NCI-H1436 (cell line): ENCODE measurements around the gene ST6GALNAC5.

Source experiments
- DNase-seq: peaks from one replicate; lab custom pipeline; 2025; lab: John Stamatoyannopoulos, UW

The ST6GALNAC5 gene

GRCh38 chr1:77014073-77014788 lies 147.0 kb downstream of the ST6GALNAC5 start:
- no peak for DNase-seq

GRCh38 chr1:77015748-77016341 lies 148.6 kb downstream of the ST6GALNAC5 start:
- DNase-seq: no peak

DNA sequence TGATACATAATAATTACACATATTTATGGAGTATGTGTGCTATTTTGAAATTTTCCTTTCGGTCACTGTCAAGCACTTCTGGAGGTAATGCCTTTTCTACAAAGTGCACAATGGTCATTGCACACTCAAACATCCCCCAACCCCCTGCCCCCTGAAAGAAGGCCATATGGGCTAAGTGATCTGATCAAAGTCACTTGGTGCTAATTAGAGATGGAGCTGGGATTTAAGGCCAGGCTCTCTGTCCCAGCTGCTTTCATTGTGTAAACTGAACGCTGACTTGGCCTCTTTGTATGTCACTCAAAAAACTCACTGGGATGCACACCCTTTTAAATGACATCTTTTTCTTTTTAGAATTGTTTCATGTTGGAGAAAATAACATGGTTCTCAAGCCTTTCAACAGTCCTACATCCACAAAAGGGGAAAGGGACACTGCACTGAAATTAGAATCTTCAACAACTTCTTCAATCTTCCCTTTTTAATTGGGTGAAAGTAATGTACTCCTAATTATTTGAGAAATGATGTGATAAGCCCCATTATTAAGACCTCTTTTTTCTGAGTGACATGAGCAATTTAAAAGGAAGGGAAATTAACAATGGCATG lies 149.2 kb downstream of the ST6GALNAC5 start:
- DNase-seq: no peak

- DNase-seq: no peak
Observed at GRCh38 chr1:77018311-77018710, 151.0 kb downstream of the ST6GALNAC5 start.

- DNase-seq: no peak
Observed at GRCh38 chr1:77018761-77019160, 151.5 kb downstream of the ST6GALNAC5 start.

DNA sequence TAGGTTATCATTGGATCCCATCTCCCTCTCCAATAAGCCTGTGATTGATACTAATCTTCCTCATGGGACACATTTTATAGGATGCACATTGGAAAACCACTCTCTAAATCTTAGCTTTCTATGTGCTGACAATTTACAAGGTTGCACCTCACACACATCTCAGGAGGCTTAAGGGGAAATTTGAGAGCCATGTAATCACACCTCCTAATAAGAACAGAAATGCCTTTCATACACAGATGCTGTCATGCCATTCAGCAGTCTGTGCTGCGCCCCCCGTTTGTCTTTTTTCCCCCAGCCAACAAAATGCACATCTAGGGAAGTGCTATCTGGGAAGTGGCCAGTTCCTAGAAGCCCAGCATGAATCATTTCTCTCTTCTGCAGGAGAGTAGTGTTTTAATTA lies 154.5 kb downstream of the ST6GALNAC5 start:
- DNase-seq: no peak

GRCh38 chr1:77024500-77024899 lies 157.2 kb downstream of the ST6GALNAC5 start:
- no peak for DNase-seq

DNA sequence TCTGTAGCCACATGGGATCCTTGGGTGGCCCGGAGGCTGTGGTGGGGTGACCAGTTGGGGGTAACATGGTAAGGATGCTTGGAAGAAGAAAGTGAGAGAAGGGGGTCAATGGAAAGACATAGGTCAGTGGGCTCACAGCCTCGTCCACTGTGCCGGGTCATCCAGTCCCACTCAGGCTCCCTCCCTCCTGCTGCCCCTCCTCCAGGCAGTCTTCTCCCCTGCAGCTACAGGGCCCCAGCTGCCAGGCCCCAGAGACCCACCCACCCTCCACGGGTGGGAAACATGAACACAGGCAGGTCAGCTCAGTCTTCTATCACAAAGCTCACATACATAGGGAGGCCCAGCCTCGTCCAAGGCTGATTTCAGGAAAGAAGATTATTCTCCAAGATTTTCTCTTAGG lies 158.3 kb downstream of the ST6GALNAC5 start:
- DNase-seq: no peak

DNA sequence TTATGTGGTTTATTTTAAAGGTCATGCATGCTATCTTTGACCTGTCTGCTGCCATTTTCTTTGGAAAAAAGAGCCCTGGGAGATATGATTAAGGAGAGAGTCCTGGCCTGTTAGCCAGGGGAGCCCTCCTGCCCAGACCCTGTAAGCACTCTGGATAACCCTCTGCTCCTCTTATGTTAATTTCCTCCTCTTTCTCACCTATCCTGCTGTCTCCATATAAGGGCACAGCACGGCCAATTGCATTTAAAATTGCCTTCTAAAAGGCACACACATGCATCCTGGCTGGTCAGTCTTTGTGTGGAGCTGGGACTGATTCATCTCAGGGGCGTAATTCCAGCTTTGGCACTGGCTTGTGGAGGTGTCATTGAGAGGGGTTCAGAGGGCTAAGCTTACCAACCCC lies 158.9 kb downstream of the ST6GALNAC5 start:
- DNase-seq: no peak

DNA sequence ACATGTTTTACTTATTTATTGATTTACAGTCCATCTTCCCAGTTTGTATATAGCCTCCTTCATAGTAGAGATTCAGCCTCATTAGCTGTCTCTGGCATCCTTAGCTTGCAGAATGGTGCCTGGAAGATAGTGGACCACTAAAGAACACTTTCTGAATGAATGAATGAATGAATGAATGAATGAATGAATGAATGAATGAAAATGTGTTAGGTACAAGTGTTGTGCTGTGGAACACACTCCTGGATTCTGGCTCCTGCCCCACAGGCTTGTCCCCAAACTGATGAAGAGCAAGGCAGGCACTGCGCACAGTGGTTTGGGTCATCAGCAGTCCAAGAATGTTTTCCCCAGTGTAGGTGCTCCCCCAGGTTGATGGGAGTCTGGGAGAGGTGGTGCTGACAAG lies 159.4 kb downstream of the ST6GALNAC5 start:
- no peak for DNase-seq

- DNase-seq: no peak
Observed at GRCh38 chr1:77027847-77028246, 160.6 kb downstream of the ST6GALNAC5 start.

- no peak for DNase-seq
Observed at GRCh38 chr1:77030401-77031105, 163.3 kb downstream of the ST6GALNAC5 start.

- DNase-seq: peak; percentile 85
Observed at GRCh38 chr1:77031106-77031662, 163.9 kb downstream of the ST6GALNAC5 start.

- DNase-seq: no peak
Observed at GRCh38 chr1:77036560-77036959, 169.3 kb downstream of the ST6GALNAC5 start.

DNA sequence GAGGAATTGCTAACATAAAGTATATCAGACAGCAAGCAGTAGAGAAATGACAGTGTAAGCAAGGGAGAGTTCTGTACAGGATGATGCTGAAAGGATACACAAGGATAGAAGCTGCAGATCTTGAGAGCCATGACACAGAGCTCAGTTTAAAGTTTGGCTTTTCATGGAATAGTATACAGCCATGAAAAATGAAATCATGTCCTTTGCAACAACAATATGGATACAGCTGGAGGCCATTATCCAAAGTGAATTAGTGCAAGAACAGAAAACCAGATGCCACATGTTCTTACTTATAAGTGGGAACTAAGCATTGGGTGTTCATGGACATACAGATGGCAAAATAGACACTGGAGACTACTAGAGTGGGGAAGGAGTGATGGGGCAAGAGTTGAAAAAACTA lies 169.8 kb downstream of the ST6GALNAC5 start:
- no peak for DNase-seq

- no peak for DNase-seq
Observed at GRCh38 chr1:77038000-77038399, 170.7 kb downstream of the ST6GALNAC5 start.

- DNase-seq: no peak
Observed at GRCh38 chr1:77039111-77039510, 171.8 kb downstream of the ST6GALNAC5 start.

- DNase-seq: no peak
Observed at GRCh38 chr1:77039739-77040138, 172.5 kb downstream of the ST6GALNAC5 start.

GRCh38 chr1:77040826-77041225 lies 173.5 kb downstream of the ST6GALNAC5 start:
- DNase-seq: no peak

DNA sequence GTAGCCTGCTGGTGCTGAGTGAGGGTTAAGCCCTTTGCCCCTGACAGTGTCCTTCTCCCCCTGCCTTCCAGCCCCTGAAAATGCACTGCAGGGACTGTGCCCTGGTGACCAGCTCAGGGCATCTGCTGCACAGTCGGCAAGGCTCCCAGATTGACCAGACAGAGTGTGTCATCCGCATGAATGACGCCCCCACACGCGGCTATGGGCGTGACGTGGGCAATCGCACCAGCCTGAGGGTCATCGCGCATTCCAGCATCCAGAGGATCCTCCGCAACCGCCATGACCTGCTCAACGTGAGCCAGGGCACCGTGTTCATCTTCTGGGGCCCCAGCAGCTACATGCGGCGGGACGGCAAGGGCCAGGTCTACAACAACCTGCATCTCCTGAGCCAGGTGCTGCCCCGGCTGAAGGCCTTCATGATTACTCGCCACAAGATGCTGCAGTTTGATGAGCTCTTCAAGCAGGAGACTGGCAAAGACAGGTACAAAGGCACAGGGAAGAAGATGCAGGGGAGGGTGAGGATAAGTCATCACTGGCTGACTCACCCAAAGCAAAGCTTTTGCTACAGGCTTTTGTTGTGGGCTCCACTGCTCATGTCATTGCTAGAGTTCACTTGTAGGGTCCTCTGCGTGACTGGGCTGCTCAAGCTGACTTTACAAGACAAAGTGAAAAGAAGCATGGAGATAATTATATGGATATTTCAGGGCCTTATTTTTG lies 177.0 kb downstream of the ST6GALNAC5 start:
- no peak for DNase-seq

- no peak for DNase-seq
Observed at GRCh38 chr1:77047575-77047974, 180.3 kb downstream of the ST6GALNAC5 start.
